Astrocyte of the cerebellum (primary cell): ENCODE measurements around the gene GPR171.
"Not testable (repeated sequence)": the region's sequence is repeated elsewhere in the genome, so short reads cannot be mapped to it uniquely, and the experiment has no call there.

Experiments used
- DNase-seq: peaks from one replicate; pipeline ENCODE4 v3.0.0-alpha.2; 2011; ENCODE audit warnings: low read depth
- H3K4me3 ChIP-seq: 2 replicates; pipeline ENCODE4 v1.5.1; 2011; ENCODE audit warnings: mild to moderate bottlenecking, low read depth, low read length, moderate library complexity
- in situ Hi-C: cut with HindIII; loops from 2 replicates; pipeline ENCODE4 v1.10.0; 2017; ENCODE audit warnings: low sequenced_read_pairs
- TF ChIP-seq, protein P1 (sequence below): IDR thresholded peaks from 2 replicates; pipeline ENCODE4 v1.5.1; 2012; ENCODE audit warnings: low read length, low read depth, moderate library complexity, mild to moderate bottlenecking; ENCODE audit errors: missing control alignments

Gene GPR171

DNA sequence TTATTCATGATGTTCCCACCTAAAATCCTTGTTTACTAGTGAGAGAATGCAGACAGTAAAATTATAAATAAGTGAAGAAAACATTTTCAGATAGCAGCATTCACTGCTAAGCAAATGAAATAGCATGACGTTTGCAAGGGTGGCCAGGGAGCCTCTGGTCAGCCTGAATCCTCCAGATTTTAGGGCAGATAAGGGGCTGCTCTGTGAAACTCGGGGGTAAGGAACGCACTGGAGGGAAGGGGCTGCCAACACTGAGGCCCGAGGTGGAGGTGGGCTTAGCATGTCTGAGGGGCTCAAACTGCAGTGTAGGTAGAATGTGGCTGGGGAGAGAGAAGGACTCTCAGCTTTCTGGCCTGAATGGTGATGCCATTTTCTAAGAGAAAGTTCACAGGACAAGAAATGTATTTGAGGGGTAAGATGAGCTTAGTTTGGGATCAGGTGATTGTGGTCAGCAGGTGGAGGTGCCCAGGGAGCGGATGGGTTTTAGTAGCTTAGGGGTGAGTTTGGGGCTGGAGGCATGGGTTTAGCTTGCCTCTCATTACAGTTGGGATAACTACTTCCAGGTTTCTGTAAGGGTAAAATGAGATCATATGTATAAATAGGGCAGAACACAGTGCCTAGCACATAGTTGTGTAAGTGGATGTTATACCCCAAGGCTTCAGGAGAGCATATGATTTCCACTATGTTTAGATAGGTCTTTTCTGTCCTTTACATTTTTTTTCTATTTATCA lies 20.5 kb downstream of the GPR171 start:
- in situ Hi-C loops = no loop called here

DNA sequence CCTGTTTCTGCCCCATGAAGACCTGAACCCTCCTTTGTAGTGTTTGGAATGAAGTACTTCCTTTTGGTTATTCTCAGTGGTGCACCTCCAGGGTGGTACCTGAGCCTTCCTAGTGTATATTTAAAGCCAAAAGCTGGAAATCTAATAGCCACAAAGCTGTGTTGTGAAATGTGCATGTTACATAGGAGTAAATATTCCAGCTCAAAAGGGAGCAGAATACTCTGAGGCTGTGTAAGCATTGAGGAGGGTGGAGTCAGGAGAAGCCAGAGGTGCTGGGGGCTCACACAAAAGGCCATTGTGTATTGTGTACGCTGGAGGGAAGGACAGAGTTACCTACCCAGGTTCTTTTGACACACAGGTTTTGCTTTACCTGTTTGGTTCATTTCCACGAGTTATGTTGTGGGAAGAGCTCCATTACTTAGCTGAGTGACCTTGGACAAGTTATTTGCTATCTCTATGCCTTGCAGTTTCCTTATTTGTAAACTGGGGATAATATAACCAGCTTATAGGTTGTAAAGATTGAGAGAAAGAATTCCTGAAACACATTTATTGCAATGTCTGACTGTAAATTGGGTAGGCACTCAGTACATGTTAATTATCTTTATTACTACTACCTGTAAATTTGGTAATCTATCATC lies 24.7 kb downstream of the GPR171 start:
- in situ Hi-C loops = no loop called here
- no peak for DNase-seq
- H3K4me3 ChIP-seq = no peak overlapping the region
- TF ChIP-seq, protein P1, sequence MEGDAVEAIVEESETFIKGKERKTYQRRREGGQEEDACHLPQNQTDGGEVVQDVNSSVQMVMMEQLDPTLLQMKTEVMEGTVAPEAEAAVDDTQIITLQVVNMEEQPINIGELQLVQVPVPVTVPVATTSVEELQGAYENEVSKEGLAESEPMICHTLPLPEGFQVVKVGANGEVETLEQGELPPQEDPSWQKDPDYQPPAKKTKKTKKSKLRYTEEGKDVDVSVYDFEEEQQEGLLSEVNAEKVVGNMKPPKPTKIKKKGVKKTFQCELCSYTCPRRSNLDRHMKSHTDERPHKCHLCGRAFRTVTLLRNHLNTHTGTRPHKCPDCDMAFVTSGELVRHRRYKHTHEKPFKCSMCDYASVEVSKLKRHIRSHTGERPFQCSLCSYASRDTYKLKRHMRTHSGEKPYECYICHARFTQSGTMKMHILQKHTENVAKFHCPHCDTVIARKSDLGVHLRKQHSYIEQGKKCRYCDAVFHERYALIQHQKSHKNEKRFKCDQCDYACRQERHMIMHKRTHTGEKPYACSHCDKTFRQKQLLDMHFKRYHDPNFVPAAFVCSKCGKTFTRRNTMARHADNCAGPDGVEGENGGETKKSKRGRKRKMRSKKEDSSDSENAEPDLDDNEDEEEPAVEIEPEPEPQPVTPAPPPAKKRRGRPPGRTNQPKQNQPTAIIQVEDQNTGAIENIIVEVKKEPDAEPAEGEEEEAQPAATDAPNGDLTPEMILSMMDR = no peak

More for the DNA sequence above, 20.5 kb downstream of the GPR171 start:
- H3K4me3 ChIP-seq = no peak overlapping the region
- no peak for DNase-seq
- TF ChIP-seq, protein P1 = no peak

DNA sequence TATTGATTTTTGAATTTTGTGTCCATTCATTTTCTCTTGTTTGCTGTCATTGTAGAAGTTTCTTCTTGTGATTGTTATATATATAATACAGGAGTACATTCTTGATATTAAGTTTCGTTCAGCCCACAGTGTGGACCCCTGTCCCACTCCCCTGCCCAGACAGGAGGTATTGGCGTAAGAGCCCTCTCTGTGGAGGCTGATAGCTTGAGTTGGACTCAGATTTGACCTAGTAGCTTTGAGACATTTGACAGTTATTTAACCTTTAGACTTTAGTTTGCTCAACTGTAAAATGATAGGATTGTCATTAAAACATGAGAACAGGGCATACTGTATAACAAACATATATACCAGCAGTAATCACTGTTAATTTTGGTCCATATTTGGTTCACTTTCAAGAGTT lies 27.1 kb downstream of the GPR171 start:
- H3K4me3 ChIP-seq = no peak overlapping the region
- DNase-seq = no peak
- TF ChIP-seq, protein P1 = no peak
- in situ Hi-C loops = no loop called here

DNA sequence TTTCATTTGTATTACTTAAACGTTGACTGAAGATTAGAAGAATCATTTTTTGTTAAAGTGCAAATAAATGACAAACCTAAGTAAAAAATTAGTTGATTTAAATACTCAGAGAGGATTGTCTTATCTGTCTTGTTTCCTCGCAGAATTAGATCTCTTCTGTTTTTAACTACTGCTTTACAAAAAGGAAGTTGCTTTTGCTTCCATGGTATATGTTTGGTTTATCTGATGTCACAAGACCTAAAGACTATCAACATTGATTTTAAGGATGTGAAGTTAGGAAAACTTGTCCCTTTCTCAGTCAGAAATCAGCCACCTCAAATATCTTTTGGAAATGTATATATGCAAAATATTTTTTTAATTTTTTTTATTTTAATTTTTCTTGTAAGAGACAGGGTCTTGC lies 28.7 kb downstream of the GPR171 start:
- in situ Hi-C loops = no loop called here
- DNase-seq = no peak

DNA sequence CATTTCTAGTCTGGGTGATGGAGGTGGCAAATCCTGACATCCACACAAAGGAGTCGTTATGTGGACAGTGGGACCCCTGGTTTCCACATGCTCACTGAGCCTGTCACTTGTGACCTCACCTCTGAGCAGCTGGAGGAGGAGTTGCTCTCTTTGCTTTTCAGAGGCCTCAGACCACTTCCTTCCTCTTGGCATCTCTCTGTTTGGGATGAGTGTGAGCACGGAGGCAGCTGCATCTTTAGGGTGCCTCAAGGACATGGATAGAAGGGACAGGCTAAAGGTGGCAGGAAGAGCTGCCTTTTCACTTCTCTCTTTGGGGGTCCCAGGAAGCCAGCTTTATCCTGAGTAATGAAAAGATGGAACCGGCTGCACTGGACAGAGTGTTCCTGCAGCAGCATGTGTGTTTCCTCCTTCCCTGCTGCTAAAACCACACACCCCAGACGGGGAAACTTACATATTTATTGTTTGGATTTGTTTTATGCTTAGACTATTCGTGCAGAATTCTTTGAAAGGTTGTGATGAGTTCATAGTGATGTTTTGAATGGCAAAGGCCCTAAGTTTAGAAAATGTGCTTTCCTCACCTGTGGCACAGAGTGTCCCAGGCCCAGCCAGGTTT lies 31.8 kb downstream of the GPR171 start:
- in situ Hi-C loops = no loop called here
- no peak for DNase-seq

More for the DNA sequence above, 28.7 kb downstream of the GPR171 start:
- H3K4me3 ChIP-seq = no peak overlapping the region
- TF ChIP-seq, protein P1 = no peak

DNA sequence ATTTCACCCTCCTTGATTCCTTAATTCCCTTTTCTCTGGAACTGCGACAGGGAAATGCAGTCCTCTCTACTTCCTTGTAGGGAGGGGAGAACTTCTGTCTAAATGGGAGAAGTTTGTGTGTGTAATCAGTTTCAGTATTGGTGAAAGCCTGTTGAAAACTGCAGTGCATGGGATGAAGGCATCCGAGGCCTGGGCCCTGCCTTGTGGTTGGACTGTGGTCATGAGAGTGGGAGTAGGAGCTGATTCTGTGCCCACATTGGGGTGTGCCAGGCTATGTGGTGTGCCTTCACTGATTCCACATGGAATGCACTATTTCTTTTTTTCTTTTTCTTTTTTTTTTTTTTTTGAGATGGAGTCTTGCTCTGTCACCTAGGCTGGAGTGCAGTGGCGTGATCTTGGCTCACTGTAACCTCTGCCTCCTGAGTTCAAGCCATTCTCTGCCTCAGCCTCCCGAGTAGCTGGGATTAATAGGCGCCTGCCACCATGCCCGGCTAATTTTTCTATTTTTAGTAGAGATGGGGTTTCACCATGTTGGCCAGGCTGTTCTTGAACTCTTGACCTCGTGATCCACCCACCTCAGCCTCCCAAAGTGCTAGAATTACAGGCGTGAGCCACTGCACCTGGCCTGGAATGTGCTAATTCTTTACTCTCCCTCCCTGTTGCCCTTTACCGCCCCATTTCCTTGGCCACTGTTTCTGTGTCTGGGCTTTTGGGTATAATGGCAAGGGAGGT lies 32.9 kb downstream of the GPR171 start:
- H3K4me3 ChIP-seq, in situ Hi-C loops, DNase-seq: not testable (repeated sequence)

More for the DNA sequence above, 31.8 kb downstream of the GPR171 start:
- TF ChIP-seq, protein P1 = no peak
- H3K4me3 ChIP-seq = no peak overlapping the region
